Large intestine (tissue), 12 donors: ENCODE measurements around the gene TGFBI. TPM values are rescaled to one million over a fixed set of nuclear protein-coding genes. Genes with fewer than 3 reads are reported as not detected.
A peak's percentile ranks its signal among the peaks of the same experiment; 100 is the strongest.

Experiments
- DNase-seq, 2 donors: peaks; one replicate each; pipeline versions ENCODE4 v3.0.0 to v3.0.0-alpha.2; 2013
- H3K27ac ChIP-seq: one replicate; pipeline ENCODE4 v1.5.1; 2013; ENCODE audit warnings: low read length
- H3K27me3 ChIP-seq: 2 replicates; pipeline ENCODE4 v1.6.1; 2013; ENCODE audit warnings: low read length; ENCODE audit not compliant: control insufficient read depth, insufficient read depth
- H3K36me3 ChIP-seq: 2 replicates; pipeline ENCODE4 v1.6.1; 2013; ENCODE audit warnings: low read length; ENCODE audit not compliant: control insufficient read depth, insufficient read depth
- H3K4me1 ChIP-seq: one replicate; pipeline ENCODE4 v1.6.1; 2013; ENCODE audit warnings: low read length; ENCODE audit not compliant: control insufficient read depth, insufficient read depth
- H3K4me3 ChIP-seq: one replicate; pipeline ENCODE4 v1.5.1; 2013; ENCODE audit warnings: low read length
- H3K9me3 ChIP-seq: one replicate; pipeline ENCODE4 v1.6.1; 2013; ENCODE audit warnings: mild to moderate bottlenecking, low read depth, low read length, moderate library complexity; ENCODE audit not compliant: control insufficient read depth
- WGBS: methylation state at CpG from one replicate; pipeline ENCODE4 v1.1.5; 2013; ENCODE audit warnings: low lambda C conversion rate; ENCODE audit not compliant: insufficient coverage; 5-methylcytosine and 5-hydroxymethylcytosine counted together
- long read RNA-seq, 11 donors: transcript quantifications; one replicate each; lab custom pipeline, GENCODE V29; 2026
- polyA plus RNA-seq: library from polyadenylated mRNA; unstranded; fragments of 120-200 nt; gene quantifications from one replicate; pipeline ENCODE4 v1.2.1, GENCODE V29; 2013

Gene TGFBI
- polyA plus RNA-seq, result 99.6 TPM
- long read RNA-seq, donor 1, transcript TGFBI-201 (17 exons, 2,804 nt), result major isoform, 10 of 11 reads
- long read RNA-seq, donor 1, partial matches to known transcripts, result 0 of 11 reads
- long read RNA-seq, donor 1, other reads (novel, unspliced or antisense), result 0 of 11 reads
- long read RNA-seq, donor 2, transcript TGFBI-201 (17 exons, 2,804 nt), result major isoform, 23 of 88 reads
- long read RNA-seq, donor 2, partial matches to known transcripts, result 57 of 88 reads
- long read RNA-seq, donor 2, other reads (novel, unspliced or antisense), result 6 of 88 reads
- long read RNA-seq, donor 3, transcript TGFBI-201 (17 exons, 2,804 nt), result major isoform, 20 of 49 reads
- long read RNA-seq, donor 3, partial matches to known transcripts, result 27 of 49 reads
- long read RNA-seq, donor 3, other reads (novel, unspliced or antisense), result 0 of 49 reads
- long read RNA-seq, donor 4, full-length matches to known transcripts, result 2 of 2 reads
- long read RNA-seq, donor 4, partial matches to known transcripts, result 0 of 2 reads
- long read RNA-seq, donor 4, other reads (novel, unspliced or antisense), result 0 of 2 reads
- long read RNA-seq, donor 5, transcript TGFBI-201 (17 exons, 2,804 nt), result major isoform, 9 of 21 reads
- long read RNA-seq, donor 5, partial matches to known transcripts, result 11 of 21 reads
- long read RNA-seq, donor 5, other reads (novel, unspliced or antisense), result 0 of 21 reads
- long read RNA-seq, donor 6, transcript TGFBI-201 (17 exons, 2,804 nt), result major isoform, 15 of 46 reads
- long read RNA-seq, donor 6, partial matches to known transcripts, result 29 of 46 reads
- long read RNA-seq, donor 6, other reads (novel, unspliced or antisense), result 0 of 46 reads
- long read RNA-seq, donor 7, transcript TGFBI-201 (17 exons, 2,804 nt), result major isoform, 5 of 12 reads
- long read RNA-seq, donor 7, partial matches to known transcripts, result 5 of 12 reads
- long read RNA-seq, donor 7, other reads (novel, unspliced or antisense), result 0 of 12 reads
- long read RNA-seq, donor 8, transcript TGFBI-201 (17 exons, 2,804 nt), result major isoform, 19 of 43 reads
- long read RNA-seq, donor 8, partial matches to known transcripts, result 15 of 43 reads
- long read RNA-seq, donor 8, other reads (novel, unspliced or antisense), result 6 of 43 reads
- long read RNA-seq, donor 9, transcript TGFBI-201 (17 exons, 2,804 nt), result major isoform, 5 of 41 reads
- long read RNA-seq, donor 9, partial matches to known transcripts, result 34 of 41 reads
- long read RNA-seq, donor 9, other reads (novel, unspliced or antisense), result 0 of 41 reads
- long read RNA-seq, donor 10, transcript TGFBI-201 (17 exons, 2,804 nt), result major isoform, 6 of 37 reads
- long read RNA-seq, donor 10, partial matches to known transcripts, result 30 of 37 reads
- long read RNA-seq, donor 10, other reads (novel, unspliced or antisense), result 0 of 37 reads
- long read RNA-seq, donor 11, transcript TGFBI-201 (17 exons, 2,804 nt), result major isoform, 6 of 24 reads
- long read RNA-seq, donor 11, partial matches to known transcripts, result 16 of 24 reads
- long read RNA-seq, donor 11, other reads (novel, unspliced or antisense), result 0 of 24 reads

DNA sequence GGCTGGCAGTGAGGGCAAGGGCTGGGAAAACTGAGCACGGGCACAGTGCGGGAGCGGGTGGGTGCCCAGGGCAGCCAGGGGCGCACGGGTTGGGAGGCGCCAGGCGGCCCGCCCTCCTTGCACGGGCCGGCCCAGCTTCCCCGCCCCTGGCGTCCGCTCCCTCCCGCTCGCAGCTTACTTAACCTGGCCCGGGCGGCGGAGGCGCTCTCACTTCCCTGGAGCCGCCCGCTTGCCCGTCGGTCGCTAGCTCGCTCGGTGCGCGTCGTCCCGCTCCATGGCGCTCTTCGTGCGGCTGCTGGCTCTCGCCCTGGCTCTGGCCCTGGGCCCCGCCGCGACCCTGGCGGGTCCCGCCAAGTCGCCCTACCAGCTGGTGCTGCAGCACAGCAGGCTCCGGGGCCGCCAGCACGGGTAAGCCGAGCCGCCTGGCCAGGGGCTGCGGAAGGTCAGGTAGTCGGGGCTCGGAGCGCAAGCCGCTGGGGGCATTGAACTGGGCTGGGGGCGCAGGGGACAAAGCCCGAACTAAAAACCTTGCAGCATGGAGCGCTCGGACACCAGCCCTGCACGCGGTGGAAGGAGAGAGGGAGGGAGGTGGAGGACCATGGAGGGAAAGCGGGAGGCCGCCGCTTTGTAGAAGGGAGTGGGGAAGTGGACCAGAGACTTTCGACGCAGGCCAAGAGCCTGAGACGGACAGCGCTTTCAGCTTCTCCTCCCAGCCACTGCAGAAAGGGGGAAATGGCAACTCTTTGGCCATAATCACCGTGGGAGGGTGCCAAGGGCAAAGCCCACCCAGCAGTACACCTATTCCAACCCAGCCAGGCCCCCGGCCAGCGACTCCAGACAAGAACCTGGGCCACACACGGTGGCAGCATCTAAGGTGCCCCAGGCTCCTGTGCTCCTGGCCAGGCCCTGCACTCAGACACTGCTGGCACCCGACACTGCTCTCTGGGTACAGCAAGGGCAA is at the start of gene TGFBI:
Gene TGFBI (plus strand): TSS at position 207 of the 961 bp plus-strand sequence. CDS start 68 bp downstream, at position 275.
- Histone ChIP-seq H3K4me1 (peaks cover 6% of the 10 kb centered on the region), H3K36me3 (peaks cover 3% of the 10 kb centered on the region), H3K27me3 (peaks cover 36% of the 10 kb centered on the region), H3K4me3 (peak within 1 kb of the TSS; percentile 42), H3K27ac (peak within 1 kb of the TSS; percentile 4), H3K9me3 (no peaks in the 10 kb centered on the region)
- DNase-seq, result peak; percentile 32 to 66
- no CpG with 5 or more reads among the region's 68 CpGs for WGBS

GRCh38 chr5:135978993-135979392 is 49.8 kb upstream of the TGFBI start:
- Histone ChIP-seq H3K4me1 (no peaks in the 10 kb centered on the region), H3K27ac (no peak overlapping the region), H3K9me3 (no peaks in the 10 kb centered on the region), H3K36me3 (no peaks in the 10 kb centered on the region), H3K4me3 (no peak overlapping the region), H3K27me3 (peaks cover 8% of the 10 kb centered on the region)
- DNase-seq, result no peak
- 86% methylated on average over 1 of the region's 2 CpGs for WGBS

DNA sequence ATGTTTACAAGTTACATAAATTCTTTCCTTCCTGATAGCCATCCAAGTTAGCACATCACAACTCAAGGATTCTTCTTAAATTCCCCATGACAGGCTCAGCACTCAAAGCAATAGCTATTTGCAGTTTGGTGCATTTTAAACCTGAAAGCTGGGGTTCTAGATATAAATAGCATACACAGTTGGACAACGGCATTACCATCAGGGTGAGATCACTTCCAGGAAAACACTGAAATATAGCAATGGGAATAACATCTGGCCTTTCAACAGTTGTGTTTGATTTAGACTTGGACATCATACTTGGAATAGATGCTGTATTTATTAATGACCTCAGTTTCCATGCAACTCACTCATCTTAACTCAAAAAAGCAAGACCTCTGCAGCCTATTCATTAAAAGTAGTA is 49.3 kb upstream of the TGFBI start:
- Histone ChIP-seq H3K4me1 (no peaks in the 10 kb centered on the region), H3K36me3 (no peaks in the 10 kb centered on the region), H3K4me3 (no peak overlapping the region), H3K27me3 (peaks cover 8% of the 10 kb centered on the region), H3K27ac (no peak overlapping the region), H3K9me3 (no peaks in the 10 kb centered on the region)
- peak in 1 of 2 donors; percentile 31 for DNase-seq
- no CpG with 5 or more reads among the region's 1 CpG for WGBS

- H3K4me1 ChIP-seq, result no peaks in the 10 kb centered on the region
- no peak overlapping the region for H3K27ac ChIP-seq
- no peak overlapping the region for H3K4me3 ChIP-seq
- no peaks in the 10 kb centered on the region for H3K9me3 ChIP-seq
- DNase-seq, result no peak
- peaks cover 6% of the 10 kb centered on the region for H3K27me3 ChIP-seq
- WGBS, result no CpG with 5 or more reads among the region's 1 CpG
- H3K36me3 ChIP-seq, result no peaks in the 10 kb centered on the region
Observed at GRCh38 chr5:135980620-135981019, 48.2 kb upstream of the TGFBI start.

- Histone ChIP-seq H3K4me3 (no peak overlapping the region), H3K9me3 (no peaks in the 10 kb centered on the region), H3K27ac (no peak overlapping the region), H3K4me1 (no peaks in the 10 kb centered on the region), H3K27me3 (peaks cover 2% of the 10 kb centered on the region), H3K36me3 (no peaks in the 10 kb centered on the region)
- 100% methylated on average over 1 of the region's 1 CpG for WGBS
- DNase-seq, result no peak
Observed at GRCh38 chr5:135985951-135986350, 42.8 kb upstream of the TGFBI start.

DNA sequence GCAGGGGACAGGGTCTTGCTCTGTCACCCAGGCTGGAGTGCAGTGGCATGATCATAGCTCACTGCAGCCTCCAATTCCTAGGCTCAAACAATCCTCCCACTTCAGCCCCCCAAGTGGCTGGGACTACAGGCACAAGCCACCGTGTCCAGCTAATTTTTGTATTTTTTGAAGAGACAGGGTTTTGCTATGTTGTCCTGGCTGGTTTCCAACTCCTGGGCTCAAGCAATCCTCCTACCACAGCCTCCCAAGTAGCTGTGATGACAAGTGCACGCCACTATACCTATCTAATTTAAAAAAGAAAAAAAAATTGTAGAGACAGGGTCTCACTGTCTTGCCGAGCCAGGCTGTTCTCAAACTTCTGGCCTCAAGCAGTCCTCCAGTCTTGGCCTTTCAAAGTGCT is 42.4 kb upstream of the TGFBI start:
- 100% methylated on average over 1 of the region's 3 CpGs for WGBS
- Histone ChIP-seq H3K4me1 (no peaks in the 10 kb centered on the region), H3K9me3 (no peaks in the 10 kb centered on the region), H3K27ac (no peak overlapping the region), H3K4me3 (no peak overlapping the region), H3K36me3 (no peaks in the 10 kb centered on the region), H3K27me3 (peaks cover 2% of the 10 kb centered on the region)
- DNase-seq, result no peak

DNA sequence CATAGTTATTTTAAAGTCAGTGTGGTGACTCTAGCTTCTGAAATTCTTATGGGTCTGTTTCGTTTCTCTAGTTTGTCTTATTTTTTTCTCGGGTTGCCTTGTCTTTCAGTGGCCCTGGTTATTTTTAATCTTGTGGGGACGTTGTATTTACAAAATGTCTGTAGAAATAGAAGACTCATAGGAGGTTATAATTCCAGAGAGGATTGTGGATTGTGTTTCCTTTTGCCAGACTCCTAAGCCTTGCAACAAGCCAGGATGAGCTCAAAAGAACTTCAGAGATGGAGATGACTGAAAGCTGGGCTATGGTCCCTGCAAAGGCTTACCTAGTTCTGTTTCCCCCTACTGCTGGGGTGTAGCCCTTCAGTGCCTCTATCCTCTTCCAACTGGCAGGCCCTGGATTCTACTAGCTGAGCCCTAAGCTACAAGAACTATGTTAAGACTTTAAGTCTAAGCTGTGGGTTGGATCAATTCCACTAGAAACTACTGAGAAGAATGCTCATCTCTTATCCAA is 41.8 kb upstream of the TGFBI start:
- no peak for DNase-seq
- WGBS, result 100% methylated on average over 2 of the region's 3 CpGs
- Histone ChIP-seq H3K36me3 (no peaks in the 10 kb centered on the region), H3K4me1 (no peaks in the 10 kb centered on the region), H3K27me3 (peaks cover 2% of the 10 kb centered on the region), H3K9me3 (no peaks in the 10 kb centered on the region), H3K27ac (no peak overlapping the region), H3K4me3 (no peak overlapping the region)

DNA sequence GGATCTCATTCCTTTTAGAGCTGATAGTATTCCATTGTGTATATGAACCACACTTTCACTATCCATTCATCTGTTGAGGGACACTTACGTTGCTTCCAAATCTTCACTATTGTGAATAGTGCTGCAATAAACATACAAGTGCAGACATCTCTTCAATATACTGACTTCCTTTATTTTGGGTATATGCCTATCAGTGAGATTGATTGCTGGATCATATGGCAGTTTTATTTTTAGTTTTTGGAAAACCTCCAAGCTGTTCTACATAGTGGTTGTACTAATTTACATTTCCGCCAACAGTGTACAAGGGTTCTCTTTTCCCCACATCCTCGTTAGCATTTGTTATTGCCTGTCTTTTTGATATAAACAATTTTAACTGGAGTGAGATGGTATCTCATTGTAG is 40.2 kb upstream of the TGFBI start:
- 100% methylated on average over 1 of the region's 3 CpGs for WGBS
- DNase-seq, result no peak
- Histone ChIP-seq H3K27me3 (peaks cover 2% of the 10 kb centered on the region), H3K9me3 (no peaks in the 10 kb centered on the region), H3K36me3 (no peaks in the 10 kb centered on the region), H3K27ac (no peak overlapping the region), H3K4me1 (no peaks in the 10 kb centered on the region), H3K4me3 (no peak overlapping the region)

DNA sequence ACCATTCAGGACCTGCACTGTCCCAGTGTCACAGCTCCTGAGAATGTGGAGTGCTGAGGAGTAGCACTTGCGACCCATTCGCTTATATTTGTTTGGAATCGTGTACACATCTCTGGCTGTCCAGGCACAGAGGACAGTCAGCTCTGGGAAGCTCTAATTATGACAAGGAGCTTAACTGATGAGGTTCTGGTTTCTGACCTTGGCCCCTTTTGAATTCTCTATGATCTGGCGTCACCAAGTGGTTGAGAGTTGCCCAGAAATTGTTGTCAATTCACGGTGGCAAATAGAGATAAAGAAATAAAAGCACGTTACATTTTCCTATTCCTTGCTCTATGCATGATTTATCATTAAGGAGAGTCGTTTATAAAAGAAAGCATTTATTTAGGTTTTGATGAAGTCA is 39.1 kb upstream of the TGFBI start:
- H3K9me3 ChIP-seq, result no peaks in the 10 kb centered on the region
- H3K4me1 ChIP-seq, result peaks cover 3% of the 10 kb centered on the region
- peaks cover 2% of the 10 kb centered on the region for H3K27me3 ChIP-seq
- no peak overlapping the region for H3K27ac ChIP-seq
- H3K4me3 ChIP-seq, result no peak overlapping the region
- DNase-seq, result no peak
- H3K36me3 ChIP-seq, result no peaks in the 10 kb centered on the region
- 100% methylated on average over 2 of the region's 7 CpGs for WGBS
